ENCODE measurements around the gene EIF4EBP2. TPM values are rescaled to one million over a fixed set of nuclear protein-coding genes. Genes with fewer than 3 reads are reported as not detected.

EIF4EBP2 gene
- total RNA-seq, 1 experiment from 2014 or later, result 112 TPM

DNA sequence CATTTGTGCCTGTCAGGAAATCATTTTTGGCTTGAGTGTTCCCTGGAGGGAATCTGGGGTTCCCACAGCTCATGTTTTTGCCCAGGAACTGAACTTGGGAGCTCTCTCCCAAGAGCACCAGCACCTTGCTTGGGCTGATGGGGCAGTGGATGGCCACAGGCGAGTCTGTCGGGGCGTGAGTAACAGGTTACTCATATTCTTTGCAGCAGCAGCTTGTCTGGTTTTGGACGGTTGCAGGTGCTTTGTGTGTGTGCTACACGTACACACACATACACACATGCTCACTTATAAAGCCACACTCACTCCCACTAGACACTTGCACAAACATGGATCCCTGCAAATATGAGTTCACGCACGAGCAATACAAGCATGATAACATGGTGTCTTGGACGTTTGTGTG, 71.7 kb downstream of the EIF4EBP2 start:
- TF ChIP-seq ZNF423 (CRISPR knock-in tag; IDR thresholded peaks at IDR 0.05) (no peak), AFF4 (CRISPR knock-in tag; IDR thresholded peaks at IDR 0.05; ENCODE audit: borderline replicate concordance) (no peak)
- no peaks in the 10 kb centered on the region for H3K9me3 Mint-ChIP-seq
- CTCF ChIA-PET, result interaction anchor here (1.4 kb wide), 1 partner anchor 14 kb away, joined by 8 read pairs; no protein-coding TSS in a partner anchor
- H3K27ac Mint-ChIP-seq, result no peak overlapping the region
- peaks cover 2% of the 10 kb centered on the region; the same call in 1 of the 2 replicates for H3K27me3 Mint-ChIP-seq (ENCODE audit: low read depth)
- H3K4me1 Mint-ChIP-seq, result peaks cover 24% of the 10 kb centered on the region
- H3K36me3 Mint-ChIP-seq, result no peaks in the 10 kb centered on the region
- POLR2A ChIA-PET, result no interaction called here
- no peak for ATAC-seq
- H3K4me3 Mint-ChIP-seq, result no peak overlapping the region
- DNase-seq (ENCODE audit: low spot score), result no peak

DNA sequence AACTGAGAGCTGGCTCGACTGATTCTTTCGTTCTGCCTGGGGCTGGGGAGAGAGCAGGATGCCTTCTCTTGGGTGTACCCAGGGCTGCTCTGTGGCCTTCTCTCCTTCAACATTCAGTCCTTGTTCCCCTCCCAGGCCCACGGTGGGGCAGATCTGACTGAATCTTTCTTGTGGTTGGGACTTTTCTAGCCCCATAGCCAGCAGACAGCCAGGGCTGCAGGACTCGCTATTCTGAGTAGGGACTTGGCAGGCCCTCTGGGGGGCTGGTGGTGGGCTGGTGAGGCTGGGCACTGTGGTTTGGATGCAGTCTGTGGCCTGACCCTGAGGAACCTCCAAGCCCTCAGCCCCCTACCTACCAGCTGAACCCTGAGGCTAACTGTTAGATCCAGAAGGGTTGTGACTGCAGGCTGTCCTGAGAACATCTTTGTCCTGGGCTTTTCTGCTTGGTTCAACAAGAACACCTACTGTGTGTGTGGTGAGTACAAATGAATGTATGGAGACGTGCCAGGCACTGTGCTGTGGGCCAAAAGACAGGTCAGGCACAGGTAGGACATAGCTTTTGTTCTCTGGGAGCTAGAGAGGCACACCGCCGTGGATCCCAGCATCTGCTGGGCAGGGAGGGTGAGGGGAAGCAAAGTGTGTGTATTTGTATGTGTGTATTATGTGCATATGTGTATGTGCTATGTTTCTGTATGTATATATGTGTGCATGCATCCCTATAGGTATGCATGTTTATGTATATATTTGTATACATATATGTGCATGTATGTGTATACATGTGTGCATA, 72.5 kb downstream of the EIF4EBP2 start:
- no peaks in the 10 kb centered on the region for H3K36me3 Mint-ChIP-seq
- DNase-seq (ENCODE audit: low spot score) (no peak), ATAC-seq (no peak)
- POLR2A ChIA-PET, result interaction anchor here (1.1 to 2.1 kb wide), 3 partner anchors 34 to 97 kb away, joined by 3 to 6 read pairs (median 3); no protein-coding TSS in a partner anchor
- H3K4me1 Mint-ChIP-seq, result peaks cover 32% of the 10 kb centered on the region
- no peak for TF ChIP-seq NR3C1 (CRISPR knock-in tag; conservative IDR thresholded peaks at IDR 0.05; ENCODE audit: low read depth)
- TF ChIP-seq SMAD4 (CRISPR knock-in tag; IDR thresholded peaks at IDR 0.05), result no peak
- no peak for TF ChIP-seq IRF2 (CRISPR knock-in tag; IDR thresholded peaks at IDR 0.05; ENCODE audit: borderline replicate concordance, low read depth)
- no peak for TF ChIP-seq ZNF317 (CRISPR knock-in tag; IDR thresholded peaks at IDR 0.05; ENCODE audit: borderline replicate concordance, low read depth)
- TF ChIP-seq ETV6 (CRISPR knock-in tag; IDR thresholded peaks at IDR 0.05), result peak; percentile 32; the same call in 1 of the 2 replicates
- TF ChIP-seq ZNF138 (CRISPR knock-in tag; conservative IDR thresholded peaks at IDR 0.05), result no peak
- no peak for TF ChIP-seq TP53 (CRISPR knock-in tag; IDR thresholded peaks at IDR 0.05)
- no peak for TF ChIP-seq ZNF416 (CRISPR knock-in tag; IDR thresholded peaks at IDR 0.05)
- H3K9me3 Mint-ChIP-seq, result no peaks in the 10 kb centered on the region
- CTCF ChIA-PET, result interaction anchor here (1.4 to 5.5 kb wide), 4 partner anchors 15 to 61 kb away, joined by 5 to 59 read pairs (median 19); no protein-coding TSS in a partner anchor
- H3K4me3 Mint-ChIP-seq, result no peak overlapping the region
- peaks cover 2% of the 10 kb centered on the region; the same call in 1 of the 2 replicates for H3K27me3 Mint-ChIP-seq (ENCODE audit: low read depth)
- no peak overlapping the region for H3K27ac Mint-ChIP-seq

- H3K4me3 Mint-ChIP-seq, result peak overlapping the region; percentile 78
- H3K27ac Mint-ChIP-seq, result peak overlapping the region; percentile 57
- ChIA-PET POLR2A (interaction anchor here (0.5 to 2.1 kb wide), 7 partner anchors 13 to 98 kb away, joined by 3 to 6 read pairs (median 3); no protein-coding TSS in a partner anchor), CTCF (interaction anchor here (0.6 to 5.5 kb wide), 16 partner anchors 11 to 446 kb away, joined by 3 to 59 read pairs (median 4); no protein-coding TSS in a partner anchor)
- no peaks in the 10 kb centered on the region for H3K9me3 Mint-ChIP-seq
- no peak for DNase-seq (ENCODE audit: low spot score)
- H3K27me3 Mint-ChIP-seq (ENCODE audit: low read depth), result peaks cover 2% of the 10 kb centered on the region; the same call in 1 of the 2 replicates
- peaks cover 39% of the 10 kb centered on the region for H3K4me1 Mint-ChIP-seq
- TF ChIP-seq ESRRA (CRISPR knock-in tag; IDR thresholded peaks at IDR 0.05; ENCODE audit: borderline replicate concordance) (no peak), NFYB (CRISPR knock-in tag; conservative IDR thresholded peaks at IDR 0.05; ENCODE audit: low read depth) (no peak), FOXP1 (CRISPR knock-in tag; IDR thresholded peaks at IDR 0.05; ENCODE audit: borderline replicate concordance) (0 out of 2 replicates have a peak, but pooled peaks have one; percentile 15), CBFB (CRISPR knock-in tag; IDR thresholded peaks at IDR 0.05; ENCODE audit: low read depth) (no peak), TEAD1 (CRISPR knock-in tag; IDR thresholded peaks at IDR 0.05) (0 out of 2 replicates have a peak, but pooled peaks have one; percentile 49)
- TF ChIP-seq, protein P1, sequence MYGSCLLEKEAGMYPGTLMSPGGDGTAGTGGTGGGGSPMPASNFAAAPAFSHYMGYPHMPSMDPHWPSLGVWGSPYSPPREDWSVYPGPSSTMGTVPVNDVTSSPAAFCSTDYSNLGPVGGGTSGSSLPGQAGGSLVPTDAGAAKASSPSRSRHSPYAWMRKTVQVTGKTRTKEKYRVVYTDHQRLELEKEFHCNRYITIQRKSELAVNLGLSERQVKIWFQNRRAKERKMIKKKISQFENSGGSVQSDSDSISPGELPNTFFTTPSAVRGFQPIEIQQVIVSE (CRISPR knock-in tag; IDR thresholded peaks at IDR 0.05; ENCODE audit: borderline replicate concordance), result no peak
- peak; percentile 7 for ATAC-seq
- no peaks in the 10 kb centered on the region for H3K36me3 Mint-ChIP-seq
Measured at GRCh38 chr10:70477661-70478162, 73.8 kb downstream of the EIF4EBP2 start.

Other genes starting within 250 kb of the EIF4EBP2 start
- 102 to 111 TPM (median 109 TPM) in 3 replicates for gene SAR1A, start 233.6 kb upstream of the EIF4EBP2 start, total RNA-seq (2021)
- 140 to 180 TPM (median 144 TPM) in 3 replicates for gene PPA1, start 170.7 kb upstream of the EIF4EBP2 start, total RNA-seq (2021)
- 0.04 to 0.05 TPM in 2 of 3 replicates, not detected in the other for gene NPFFR1, start 120.1 kb upstream of the EIF4EBP2 start, total RNA-seq (2021)
- 26.4 to 29.4 TPM (median 28.1 TPM) in 3 replicates for gene LRRC20, start 21.5 kb upstream of the EIF4EBP2 start, total RNA-seq (2021)
- 41.1 to 57.0 TPM (median 41.5 TPM) in 3 replicates for gene NODAL, start 37.5 kb downstream of the EIF4EBP2 start, total RNA-seq (2021)
- gene PALD1, start 74.6 kb downstream of the EIF4EBP2 start, total RNA-seq (2021), result 36.1 to 43.6 TPM (median 38.5 TPM) in 3 replicates
- 0.11 to 0.18 TPM (median 0.16 TPM) in 3 replicates for gene PRF1, start 198.6 kb downstream of the EIF4EBP2 start, total RNA-seq (2021)